CD4-positive, alpha-beta T cell treated with Interleukin-1 beta for 1 hour (primary cell): Measurements from ENCODE around the gene PARVG.

Experiments used
- DNase-seq, 2 donors: peaks; one replicate each; pipeline ENCODE4 v3.0.0-alpha.2; 2020 to 2022

PARVG gene

DNA sequence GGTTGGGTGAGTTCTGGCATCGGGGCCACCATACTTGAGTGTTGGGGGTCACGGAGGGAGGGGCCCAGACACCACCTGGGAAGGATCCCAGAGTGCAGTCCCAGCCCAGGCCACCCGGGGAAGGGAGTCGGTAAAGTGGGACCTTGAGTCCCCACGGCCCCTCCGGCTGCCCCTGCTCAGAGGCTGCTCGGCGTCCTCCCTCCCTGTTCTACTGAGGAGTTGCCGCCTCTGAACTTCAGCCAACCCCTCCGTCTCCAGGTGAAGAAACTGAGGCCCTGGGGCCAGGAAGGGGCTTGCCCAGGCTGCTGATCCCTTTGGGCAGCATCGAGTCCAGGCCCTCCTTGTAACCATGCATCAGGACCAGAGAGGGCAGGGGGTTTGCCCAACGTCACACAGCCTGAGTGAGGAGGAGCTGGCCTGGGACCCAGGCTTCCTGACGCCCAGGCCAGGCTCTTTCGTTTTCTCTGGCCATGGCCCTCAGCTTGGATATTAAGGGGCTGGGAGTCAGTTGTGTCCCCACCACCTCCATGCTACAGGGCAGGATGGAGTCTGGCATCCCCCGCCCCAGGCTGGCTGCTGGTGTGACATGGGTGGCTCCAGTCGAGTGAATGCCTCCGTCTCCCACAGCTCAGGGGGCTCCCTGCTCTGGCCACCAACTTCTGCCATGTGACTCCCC lies 1.3 kb downstream of the PARVG start:
- DNase-seq = peak in 1 of 2 donors; percentile 11

DNA sequence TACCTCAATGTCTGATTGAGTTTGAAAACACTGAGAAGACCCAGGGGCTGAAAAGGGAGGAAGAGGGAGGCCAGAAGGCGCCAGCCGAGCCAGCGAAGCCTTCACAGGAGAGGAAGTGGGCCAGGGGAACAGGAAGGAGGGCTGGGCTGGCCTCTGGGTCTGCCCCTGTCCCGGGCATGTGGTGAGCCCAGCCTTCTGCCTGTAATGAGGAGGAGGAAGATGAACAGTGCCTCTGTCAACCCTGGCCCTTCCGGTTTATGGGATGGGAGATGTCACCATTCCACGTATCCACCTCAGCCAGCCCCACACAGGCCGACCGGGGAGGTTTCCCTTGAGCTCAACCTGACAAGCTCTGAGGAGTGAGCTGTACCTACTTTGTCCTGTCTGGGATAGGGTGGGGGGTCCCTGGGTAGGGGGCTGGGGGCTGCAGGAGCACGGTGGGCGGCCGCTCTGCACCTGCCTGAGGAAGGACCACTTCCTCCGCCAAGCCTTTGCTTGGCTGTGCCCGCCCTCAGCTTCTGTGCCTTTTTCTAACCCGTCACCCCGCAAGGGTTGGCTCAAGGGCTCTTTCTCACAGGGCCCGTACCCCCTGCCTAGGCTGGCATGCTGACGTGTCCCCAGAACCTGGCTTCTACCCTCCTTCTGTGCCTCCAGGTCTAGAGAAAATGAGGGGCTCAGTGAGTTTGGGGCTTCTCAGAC lies 2.0 kb downstream of the PARVG start:
- peak; percentile 56 to 69 for DNase-seq

DNA sequence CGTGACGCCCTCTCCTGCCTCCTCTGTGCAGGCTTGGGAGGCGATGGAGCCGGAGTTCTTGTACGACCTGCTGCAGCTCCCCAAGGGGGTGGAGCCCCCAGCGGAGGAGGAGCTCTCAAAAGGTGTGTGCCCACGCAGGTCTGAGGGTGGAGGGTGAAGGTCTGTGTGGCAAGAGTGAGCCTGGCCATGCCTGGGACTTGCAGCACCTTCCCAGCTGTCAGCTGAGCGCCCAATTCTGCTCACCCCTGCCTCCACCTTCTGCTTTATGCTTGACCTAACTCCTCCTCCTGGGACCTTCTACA lies 2.5 kb downstream of the PARVG start:
- no peak for DNase-seq

DNA sequence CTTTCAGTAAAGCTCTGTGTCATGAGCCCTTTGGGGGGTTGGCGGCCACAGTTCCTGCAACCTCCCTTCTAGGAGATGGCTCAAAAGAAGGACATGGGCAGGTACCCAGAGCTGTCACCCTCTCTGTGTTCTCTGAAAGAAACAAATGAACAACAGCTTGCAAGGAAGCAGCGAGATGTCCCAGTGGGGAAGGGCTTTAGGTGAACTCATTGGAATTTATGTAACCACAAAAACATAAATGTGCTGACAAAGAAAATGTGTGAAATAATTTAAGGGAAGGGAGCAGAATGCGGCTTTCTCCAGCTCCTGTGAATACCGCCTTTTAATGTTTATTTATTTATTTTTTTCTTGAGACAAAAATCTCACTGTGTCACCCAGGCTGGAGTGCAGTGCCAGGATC lies 3.3 kb downstream of the PARVG start:
- DNase-seq = no peak

DNA sequence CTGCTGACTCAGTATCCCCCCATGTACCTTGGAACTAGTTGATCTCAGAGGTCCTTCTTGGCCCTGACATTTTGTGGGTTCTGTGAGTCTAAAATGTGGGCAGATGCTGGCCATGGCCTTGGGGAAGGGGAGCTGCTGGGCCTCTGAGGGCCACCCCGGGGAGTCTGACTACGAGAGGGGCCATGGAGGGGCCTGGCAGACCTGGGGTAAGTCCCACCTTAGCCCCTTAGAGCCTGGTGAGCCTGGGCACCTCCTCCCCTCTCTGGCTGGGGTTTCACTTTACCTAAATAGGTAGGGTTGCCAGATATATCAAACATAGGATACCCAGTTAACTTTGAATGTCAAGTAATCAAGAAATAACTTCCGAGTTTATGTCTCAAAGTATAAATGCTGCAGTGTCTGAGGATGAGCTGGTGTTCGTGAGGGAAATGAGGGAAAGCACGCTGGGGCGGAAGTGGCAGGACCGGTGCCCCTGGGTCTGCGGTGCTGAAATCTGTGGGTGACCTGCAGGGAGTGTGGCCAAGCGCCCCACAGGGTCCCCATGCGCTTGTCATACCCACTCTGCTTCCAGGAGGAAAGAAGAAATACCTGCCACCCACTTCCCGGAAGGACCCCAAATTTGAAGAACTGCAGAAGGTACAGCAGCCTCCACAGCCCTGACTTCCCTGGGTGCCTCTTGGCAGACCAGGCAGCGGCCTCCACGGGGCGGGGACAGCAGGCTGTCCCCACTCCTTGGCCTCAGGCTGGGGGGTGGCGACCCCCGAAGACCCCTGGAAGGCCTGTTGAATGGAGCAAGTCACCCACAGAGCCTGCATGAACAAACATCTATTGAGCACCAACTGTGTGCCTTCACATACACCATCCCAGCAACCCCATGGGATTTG lies 4.8 kb downstream of the PARVG start:
- no peak for DNase-seq

DNA sequence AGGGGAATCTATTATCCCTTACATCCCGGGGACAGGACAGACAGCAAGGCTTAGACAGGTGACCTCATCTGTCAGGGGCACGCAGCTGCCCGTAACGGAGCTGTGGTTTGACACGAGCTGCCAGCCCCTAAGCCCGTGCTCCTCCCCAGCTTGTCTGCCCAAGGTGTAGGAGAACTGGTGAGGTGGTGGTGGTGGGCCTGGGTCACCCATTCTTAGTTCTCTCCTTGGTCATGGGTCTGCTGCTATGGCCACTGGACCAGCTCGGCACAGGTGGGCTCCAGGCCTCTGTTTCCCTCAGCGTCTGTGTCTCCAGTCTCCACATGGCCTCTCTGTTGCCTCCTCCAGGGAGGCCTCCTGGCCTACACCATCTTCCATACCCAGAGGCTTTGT lies 5.4 kb downstream of the PARVG start:
- DNase-seq = no peak

DNA sequence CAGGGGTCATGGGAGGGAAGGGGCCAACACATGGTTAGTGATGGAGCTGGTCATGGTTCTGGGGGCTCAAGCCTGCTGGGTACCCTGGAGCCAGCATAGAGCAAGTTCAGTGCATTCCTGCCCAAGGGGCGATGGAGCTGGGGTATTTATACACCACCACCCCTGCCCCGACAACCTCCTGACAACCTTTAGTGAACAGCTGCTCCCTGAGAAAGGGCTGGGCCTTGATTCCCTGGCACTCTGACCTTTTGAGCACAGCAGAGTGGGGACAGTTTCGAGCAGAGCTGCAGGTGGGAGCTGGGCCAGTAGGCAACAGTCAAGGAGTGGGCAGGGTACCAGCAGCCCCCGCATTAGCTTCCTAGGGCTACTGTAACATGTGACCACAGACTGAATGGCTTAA lies 6.0 kb downstream of the PARVG start:
- no peak for DNase-seq

DNA sequence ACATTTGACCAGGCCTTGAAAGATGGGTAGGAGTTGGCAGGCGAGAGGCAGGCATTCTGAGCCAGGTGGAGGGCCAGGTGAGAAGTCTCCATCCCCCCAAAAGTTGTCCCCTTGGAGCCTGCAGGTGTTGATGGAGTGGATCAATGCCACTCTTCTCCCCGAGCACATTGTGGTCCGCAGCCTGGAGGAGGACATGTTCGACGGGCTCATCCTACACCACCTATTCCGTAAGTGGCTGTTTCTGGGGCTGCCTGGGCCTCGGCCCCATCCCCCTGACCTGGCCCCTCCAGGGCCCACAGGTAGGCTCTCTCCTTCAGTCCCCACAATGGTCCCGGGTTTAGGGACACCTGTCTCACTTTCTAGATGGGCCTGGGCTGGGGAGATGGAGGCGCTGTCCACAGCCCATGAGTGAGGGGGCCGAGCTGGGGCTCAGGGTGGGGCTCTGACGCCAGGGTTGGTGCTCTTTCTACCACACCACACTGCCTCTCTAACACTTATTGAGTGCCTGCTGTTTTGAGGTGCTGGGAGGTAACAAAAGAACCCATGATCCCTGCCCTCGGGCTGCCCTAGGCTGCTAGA lies 7.0 kb downstream of the PARVG start:
- no peak for DNase-seq

DNA sequence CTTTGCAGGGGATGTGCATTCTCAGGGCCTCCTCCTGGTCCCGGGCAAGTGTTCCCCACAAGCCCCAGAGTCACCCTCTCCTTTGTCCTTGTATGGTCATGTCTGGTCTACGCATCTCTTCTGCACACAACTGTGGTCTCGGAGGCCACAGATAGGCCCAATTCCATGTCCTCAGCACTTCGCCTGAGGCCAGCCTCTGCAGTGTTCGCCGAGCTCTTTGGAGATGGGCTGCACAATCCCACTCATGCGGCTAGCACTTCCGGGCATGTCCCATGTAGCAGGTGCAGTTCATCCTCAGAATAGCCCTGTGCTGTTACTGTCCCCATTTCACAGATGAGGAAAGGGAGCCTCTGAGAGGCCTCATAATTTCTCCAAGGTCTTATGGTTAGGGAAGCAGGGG lies 7.6 kb downstream of the PARVG start:
- no peak for DNase-seq

DNA sequence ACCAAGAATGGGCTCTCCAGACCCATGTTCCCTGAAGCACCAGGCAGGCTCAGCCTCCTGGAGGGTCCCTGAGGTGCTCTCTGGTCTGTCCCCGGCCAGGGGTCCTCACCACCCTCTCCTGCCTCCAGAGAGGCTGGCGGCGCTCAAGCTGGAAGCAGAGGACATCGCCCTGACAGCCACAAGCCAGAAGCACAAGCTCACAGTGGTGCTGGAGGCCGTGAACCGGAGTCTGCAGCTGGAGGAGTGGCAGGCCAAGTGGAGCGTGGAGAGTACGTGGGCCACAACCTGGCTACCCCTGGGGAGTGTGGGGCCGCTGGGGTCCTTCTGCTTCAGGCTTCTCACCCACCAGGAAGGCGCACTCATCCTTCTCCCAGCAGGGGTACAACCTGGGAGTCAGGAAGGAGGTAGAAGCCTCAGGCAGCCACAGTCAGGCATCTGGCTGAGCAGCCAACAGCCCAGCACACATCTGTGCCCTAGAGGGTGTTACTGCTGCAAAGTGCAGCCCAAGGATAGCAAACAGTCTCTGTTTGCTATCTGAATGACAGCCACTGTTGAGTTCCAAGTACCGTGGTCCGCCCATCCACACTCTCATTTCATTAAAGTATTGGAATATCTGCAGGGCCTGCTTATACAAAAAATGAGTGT lies 8.4 kb downstream of the PARVG start:
- DNase-seq = no peak

DNA sequence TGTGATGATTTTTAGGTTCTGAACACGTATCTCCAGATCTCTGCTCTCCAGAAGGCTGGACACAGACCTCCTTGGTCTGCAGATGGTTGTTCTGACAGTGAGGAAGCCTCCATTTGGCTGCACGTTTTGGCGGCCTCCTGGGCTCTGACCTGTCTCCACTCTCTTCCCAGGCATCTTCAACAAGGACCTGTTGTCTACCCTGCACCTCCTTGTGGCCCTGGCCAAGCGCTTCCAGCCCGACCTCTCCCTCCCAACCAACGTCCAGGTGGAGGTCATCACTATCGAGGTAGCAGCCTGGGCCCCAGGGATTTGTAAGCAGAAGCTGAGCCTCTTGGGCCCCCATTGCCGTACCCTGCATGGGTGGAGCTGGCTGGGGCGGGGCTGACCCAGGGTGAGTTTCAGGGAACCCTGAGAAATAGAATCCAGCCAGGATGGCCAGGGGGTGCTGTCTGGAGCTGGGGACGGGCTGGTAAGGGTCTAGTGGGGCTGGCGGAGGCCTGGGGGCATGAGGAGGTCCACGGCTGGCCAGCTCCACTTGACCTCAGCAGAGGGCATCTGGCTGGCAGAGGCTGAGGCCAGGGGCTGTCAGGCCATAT lies 9.8 kb downstream of the PARVG start:
- DNase-seq = no peak

DNA sequence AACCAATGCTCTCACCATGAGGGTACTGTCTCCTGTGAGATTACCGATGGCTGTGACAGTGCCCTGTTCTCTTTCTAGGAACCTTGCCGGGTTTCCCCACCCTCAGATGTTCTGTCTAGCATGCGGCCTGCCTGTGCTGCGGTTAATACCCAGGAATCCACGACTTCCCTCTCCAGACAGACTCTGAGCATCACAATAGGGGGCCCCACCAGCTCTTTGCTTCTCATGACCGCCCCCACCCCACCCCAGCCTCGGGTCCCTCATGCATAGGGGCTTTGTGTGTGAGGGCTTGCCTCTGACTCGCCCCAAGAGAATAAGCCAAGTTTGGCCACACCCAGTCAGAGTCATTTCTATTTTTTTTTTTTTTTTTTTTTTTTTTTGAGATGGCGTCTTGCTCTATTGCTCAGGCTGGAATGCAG lies 10.3 kb downstream of the PARVG start:
- peak in 1 of 2 donors; percentile 43 for DNase-seq

DNA sequence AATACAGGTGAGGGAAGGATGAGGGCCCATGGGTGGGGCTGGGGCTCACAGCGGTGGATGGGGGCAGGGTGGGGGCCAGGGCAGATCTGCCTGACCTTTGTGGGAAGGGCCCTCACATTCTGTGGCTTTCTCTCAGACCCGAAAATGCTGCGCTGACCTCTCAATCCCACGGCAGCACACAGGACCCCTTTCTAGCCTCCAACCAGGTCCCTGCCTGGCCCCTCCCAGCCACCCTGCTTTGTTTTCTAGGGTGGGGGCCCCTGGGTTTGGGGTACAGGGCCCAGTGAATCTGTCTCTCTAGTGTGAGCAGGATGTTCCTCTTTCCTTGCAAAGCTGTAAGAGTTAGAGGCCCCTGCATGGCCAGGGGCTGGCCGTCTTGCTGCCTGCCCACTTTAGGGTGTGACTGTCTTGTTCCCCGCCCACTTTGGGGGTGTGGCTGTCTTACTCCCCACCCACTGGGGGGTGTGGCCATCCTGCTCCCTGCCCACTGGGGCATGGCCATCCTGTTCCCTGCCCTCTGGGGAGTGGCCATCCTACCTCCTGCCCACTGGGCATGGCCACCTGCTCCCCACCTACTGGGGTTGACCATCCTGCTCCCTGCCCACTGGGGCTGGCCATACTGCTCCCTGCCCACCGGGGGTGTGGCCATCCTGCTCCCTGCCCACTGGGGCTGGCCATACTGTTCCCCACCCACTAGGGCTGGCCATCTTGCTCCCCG lies 11.5 kb downstream of the PARVG start:
- peak; percentile 37 to 67 for DNase-seq

DNA sequence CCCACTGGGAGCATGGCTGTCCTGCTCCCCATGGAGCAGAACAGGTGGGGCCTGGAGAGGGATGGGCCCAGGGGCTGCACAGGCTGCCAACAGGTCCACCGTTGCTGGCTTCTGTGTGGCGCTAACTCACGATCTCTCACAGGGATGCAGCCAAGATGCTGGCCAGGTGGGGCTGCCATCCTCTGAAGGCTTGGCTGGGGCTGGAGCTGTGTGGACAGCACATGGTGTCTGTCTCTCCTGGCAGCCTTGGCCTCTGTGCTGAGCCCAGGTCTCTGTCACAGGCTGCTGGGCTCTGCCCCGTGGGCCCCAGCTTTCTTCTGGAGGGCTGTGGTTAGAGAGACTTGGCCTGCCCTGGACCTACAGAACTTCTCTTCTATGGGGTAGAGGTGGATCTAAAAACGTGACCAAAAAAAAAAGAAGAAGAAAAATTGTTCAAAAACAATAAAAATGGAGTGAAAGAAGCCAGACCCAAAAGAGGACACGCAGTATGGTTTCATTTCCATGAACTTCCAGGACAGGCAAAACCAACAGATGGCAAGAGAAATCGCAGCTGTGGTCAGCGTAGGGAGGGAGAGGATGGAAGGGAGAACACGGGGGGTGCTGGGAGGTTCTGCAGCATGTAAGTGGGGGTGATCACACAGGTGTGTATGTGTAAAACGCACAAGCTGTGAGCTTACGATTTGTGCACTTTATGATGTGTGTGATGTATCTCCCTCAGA lies 12.2 kb downstream of the PARVG start:
- no peak for DNase-seq

DNA sequence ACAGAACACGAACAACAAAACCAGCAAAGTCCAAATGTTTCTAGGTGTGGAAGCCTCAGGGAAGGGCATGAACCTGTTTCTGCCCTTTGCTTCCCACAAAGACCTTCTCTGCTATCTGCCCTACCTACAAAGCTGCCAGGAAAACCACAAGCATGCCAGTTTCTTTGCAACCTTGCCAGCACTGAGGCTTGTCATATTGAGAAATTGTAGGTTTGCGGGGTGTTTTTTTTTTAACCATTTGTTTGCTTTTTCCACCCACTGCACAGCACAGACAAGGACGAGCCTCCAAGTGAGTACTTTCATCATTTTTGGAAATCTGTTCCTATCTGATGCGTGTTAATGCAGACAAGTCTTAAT lies 12.8 kb downstream of the PARVG start:
- no peak for DNase-seq

DNA sequence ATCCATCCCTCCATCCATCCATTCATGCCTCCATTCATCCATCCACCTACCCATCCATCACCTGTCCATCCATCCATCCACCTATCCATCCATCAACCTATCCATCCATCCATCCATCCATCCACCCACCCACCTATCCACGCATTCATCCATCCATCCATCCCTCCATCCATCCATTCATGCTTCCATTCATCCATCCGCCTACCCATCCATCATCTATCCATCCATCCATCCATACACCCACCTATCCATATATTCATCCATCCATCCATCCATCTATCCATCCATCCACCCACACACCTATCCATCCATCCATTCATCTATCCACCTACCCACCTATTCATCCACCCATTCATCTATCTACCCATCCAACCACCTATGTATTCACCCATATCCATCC lies 13.8 kb downstream of the PARVG start:
- DNase-seq = no peak

DNA sequence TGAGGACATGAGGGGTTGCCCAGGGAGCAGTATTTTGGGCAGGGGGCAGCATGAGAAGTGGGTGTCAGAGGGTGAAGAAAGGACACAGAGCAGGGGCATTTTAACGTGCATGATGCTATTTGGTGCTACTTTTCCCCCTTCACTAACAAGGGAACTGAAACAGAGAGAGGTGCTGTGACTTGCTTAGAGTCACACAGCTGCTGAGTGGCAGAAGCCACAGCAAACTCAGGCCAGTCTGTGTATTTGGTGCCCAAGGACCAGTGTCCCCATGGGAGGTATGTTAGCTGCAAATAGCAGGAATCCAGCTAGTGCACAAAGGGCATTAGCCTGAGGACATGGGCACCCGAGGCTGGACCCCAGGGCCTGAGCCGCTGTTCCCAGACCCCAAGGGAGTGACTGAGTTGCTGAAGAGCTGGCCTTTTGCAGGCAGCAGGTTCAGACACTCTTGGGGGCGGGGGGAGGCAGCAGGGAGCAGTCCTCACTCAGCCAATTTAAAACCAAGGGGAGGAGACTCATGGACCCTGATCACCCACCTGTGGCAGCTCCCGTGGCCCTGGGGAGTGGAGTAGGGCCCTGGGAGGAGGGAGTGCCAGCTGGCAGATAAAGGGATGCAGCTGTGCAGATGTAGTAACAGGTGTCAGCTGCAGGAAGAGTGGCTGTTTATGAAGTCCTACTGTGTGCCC lies 14.6 kb downstream of the PARVG start:
- DNase-seq = no peak

DNA sequence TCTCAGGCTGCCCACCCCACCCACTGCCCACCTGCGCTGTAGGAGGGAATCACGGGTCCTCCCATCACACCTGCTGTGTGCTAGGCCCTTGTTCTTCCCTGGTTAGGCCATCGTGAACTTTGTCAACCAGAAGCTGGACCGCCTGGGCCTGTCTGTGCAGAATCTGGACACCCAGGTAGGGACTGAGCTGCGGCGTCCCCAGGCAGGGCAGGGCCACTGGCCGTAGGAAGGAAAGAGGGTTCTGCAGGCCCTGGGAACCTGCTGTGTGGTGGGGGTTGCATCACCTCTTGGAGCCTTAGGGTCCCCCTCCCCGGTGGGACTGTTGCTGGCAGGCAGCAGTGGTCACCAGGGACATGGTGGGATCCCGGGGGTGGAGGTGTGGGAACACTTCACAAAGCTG lies 15.5 kb downstream of the PARVG start:
- no peak for DNase-seq

DNA sequence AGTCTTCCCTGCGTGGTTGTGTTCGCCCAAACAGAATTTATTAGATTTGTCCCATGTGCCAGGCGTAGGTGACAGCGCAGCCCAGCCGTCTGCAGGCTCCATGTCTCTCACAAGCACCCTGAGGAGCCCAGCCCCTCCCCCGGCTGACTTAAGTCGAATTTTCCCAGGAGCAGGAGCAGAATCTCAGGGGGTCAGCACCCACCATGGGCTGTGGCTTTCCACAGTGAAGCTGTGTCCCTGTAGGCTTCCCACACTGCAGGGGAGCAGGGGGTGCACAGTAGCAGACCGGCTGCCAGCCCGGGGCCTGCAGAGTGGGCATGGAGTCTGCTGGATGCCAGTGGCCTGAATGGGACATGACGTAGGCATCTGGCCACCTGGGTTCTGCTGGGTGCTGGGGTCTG lies 16.0 kb downstream of the PARVG start:
- no peak for DNase-seq

DNA sequence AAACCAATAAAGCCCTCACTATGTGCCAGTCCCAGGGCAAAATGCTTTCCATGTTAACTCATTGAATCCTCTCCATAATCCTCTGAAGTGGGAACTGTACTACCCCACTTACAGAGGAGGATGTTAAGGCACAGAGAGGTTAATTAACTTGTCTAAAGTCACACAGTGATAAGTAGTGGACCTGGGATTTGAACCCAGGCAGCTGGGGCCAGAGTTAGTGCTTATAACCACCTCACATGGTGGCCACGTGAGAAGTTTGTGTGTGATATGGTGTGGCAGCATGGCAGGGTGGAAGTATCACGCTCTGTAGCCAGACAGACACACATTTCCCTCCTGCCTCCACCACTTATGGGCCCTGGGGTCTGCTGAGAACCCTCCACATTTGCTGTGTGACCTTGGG lies 16.5 kb downstream of the PARVG start:
- DNase-seq = no peak

DNA sequence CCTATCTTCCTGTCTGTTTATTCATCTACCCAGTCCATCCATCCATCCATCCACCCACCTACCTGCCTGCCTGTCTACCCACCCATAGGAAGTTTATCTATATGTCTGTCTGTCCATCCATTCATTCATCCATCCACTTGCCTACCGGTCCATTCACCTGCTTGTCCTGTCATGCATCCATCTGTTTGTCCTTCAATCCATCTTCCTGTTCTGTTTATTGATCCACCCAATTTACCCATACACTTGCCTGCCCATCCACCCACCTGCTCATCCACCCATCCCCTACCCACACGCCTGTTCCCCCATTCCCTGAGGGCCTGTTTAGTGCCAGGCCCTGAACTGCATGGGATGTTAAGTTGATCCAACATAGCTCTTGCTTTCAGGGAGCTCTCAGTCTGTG lies 18.4 kb downstream of the PARVG start:
- DNase-seq = no peak
